Measurements from ENCODE around the gene CUEDC1.
A peak's percentile ranks its signal among the peaks of the same experiment; 100 is the strongest.

The CUEDC1 gene

GRCh38 chr17:58001461-58002124, 46.4 kb upstream of the CUEDC1 start:
- Histone ChIP-seq H3K4me3 (ENCODE audit: low read depth, low read length) (no peak overlapping the region), H3K9me3 (ENCODE audit: control insufficient read depth, low read length) (no peaks in the 10 kb centered on the region), H2AFZ (no peak overlapping the region), H3K79me2 (peaks cover 20% of the 10 kb centered on the region), H3K36me3 (ENCODE audit: control insufficient read depth, insufficient read depth, low read length) (no peaks in the 10 kb centered on the region), H3K9ac (no peak overlapping the region), H3K4me2 (ENCODE audit: low read length) (no peak overlapping the region), H3K4me1 (peaks cover 6% of the 10 kb centered on the region), H3K27ac (no peak overlapping the region), H3K27me3 (ENCODE audit: control insufficient read depth, insufficient read depth, low read length) (no peaks in the 10 kb centered on the region)
- no peak for TF ChIP-seq CTCF (IDR thresholded peaks at IDR 0.05)

- peak; percentile 88 for TF ChIP-seq CTCF (IDR thresholded peaks at IDR 0.05)
- Histone ChIP-seq H3K4me1 (peaks cover 6% of the 10 kb centered on the region), H3K9ac (no peak overlapping the region), H2AFZ (no peak overlapping the region), H3K4me2 (ENCODE audit: low read length) (no peak overlapping the region), H3K36me3 (ENCODE audit: control insufficient read depth, insufficient read depth, low read length) (no peaks in the 10 kb centered on the region), H3K27ac (no peak overlapping the region), H3K27me3 (ENCODE audit: control insufficient read depth, insufficient read depth, low read length) (no peaks in the 10 kb centered on the region), H3K4me3 (ENCODE audit: low read depth, low read length) (no peak overlapping the region), H3K79me2 (peaks cover 6% of the 10 kb centered on the region), H3K9me3 (ENCODE audit: control insufficient read depth, low read length) (no peaks in the 10 kb centered on the region)
These were observed 44.3 kb upstream of the CUEDC1 start for GRCh38 chr17:57999496-58000017.

- Histone ChIP-seq H3K27me3 (ENCODE audit: control insufficient read depth, insufficient read depth, low read length) (no peaks in the 10 kb centered on the region), H3K4me1 (peaks cover 6% of the 10 kb centered on the region)
These were observed 43.8 kb upstream of the CUEDC1 start for GRCh38 chr17:57999010-57999495.

GRCh38 chr17:57997085-57997809, 42.0 kb upstream of the CUEDC1 start:
- Histone ChIP-seq H3K79me2 (peaks cover 3% of the 10 kb centered on the region), H3K27ac (no peak overlapping the region)

More at GRCh38 chr17:57999010-57999495, 43.8 kb upstream of the CUEDC1 start:
- H3K4me2 ChIP-seq (ENCODE audit: low read length), result no peak overlapping the region
- no peaks in the 10 kb centered on the region for H3K9me3 ChIP-seq (ENCODE audit: control insufficient read depth, low read length)
- no peak overlapping the region for H3K27ac ChIP-seq
- no peak overlapping the region for H3K9ac ChIP-seq
- H3K79me2 ChIP-seq, result peaks cover 2% of the 10 kb centered on the region
- H3K4me3 ChIP-seq (ENCODE audit: low read depth, low read length), result no peak overlapping the region
- no peaks in the 10 kb centered on the region for H3K36me3 ChIP-seq (ENCODE audit: control insufficient read depth, insufficient read depth, low read length)
- TF ChIP-seq CTCF (IDR thresholded peaks at IDR 0.05), result no peak
- no peak overlapping the region for H2AFZ ChIP-seq

More at GRCh38 chr17:57997085-57997809, 42.0 kb upstream of the CUEDC1 start:
- Histone ChIP-seq H2AFZ (no peak overlapping the region), H3K36me3 (ENCODE audit: control insufficient read depth, insufficient read depth, low read length) (no peaks in the 10 kb centered on the region), H3K9me3 (ENCODE audit: control insufficient read depth, low read length) (no peaks in the 10 kb centered on the region), H3K4me1 (peaks cover 5% of the 10 kb centered on the region), H3K4me2 (ENCODE audit: low read length) (no peak overlapping the region), H3K9ac (no peak overlapping the region), H3K4me3 (ENCODE audit: low read depth, low read length) (no peak overlapping the region), H3K27me3 (ENCODE audit: control insufficient read depth, insufficient read depth, low read length) (no peaks in the 10 kb centered on the region)
- no peak for TF ChIP-seq CTCF (IDR thresholded peaks at IDR 0.05)

Measured in parathyroid adenoma (tissue), 2 donors.